ENCODE measurements around the gene C16orf86.

C16orf86 gene, protein sequence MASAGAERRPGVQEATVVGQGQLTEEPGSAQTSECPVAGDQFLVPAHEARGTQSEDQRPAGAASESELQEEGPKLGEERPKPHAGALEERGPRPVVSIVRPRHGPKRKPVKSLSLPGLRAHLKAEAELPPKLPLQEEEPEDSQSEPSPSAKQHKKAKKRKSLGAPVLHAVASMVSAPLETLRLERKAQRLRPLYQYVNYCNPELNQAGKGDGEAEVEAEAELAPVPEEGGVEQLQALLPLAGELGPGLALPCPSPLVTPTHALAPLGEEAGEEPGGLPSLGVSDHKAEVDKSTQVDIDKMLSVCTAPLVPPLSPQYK

GRCh38 chr16:67666559-67667452 is at the start of gene C16orf86, which contains the start of gene ENKD1:
TSS of gene C16orf86 (plus strand) at chr16:67666814. CDS start at chr16:67666971, 157 bp downstream.
TSS of gene ENKD1 (minus strand) at chr16:67666750. CDS start at chr16:67666442, 308 bp downstream.
- Histone ChIP-seq H3K9ac (ENCODE audit: low read length) (peak within 1 kb of the TSS; percentile 52), H3F3A (ENCODE audit: insufficient read depth) (peaks cover 3% of the 10 kb centered on the region; the same call in 1 of the 2 replicates), H2AFZ (ENCODE audit: low read depth, low read length, severe bottlenecking) (peak within 1 kb of the TSS; percentile 86), H3K79me2 (ENCODE audit: insufficient read depth, low read length) (no peaks in the 10 kb centered on the region), H3K36me3 (ENCODE audit: low read length) (no peaks in the 10 kb centered on the region), H3K27me3 (ENCODE audit: low read length) (no peaks in the 10 kb centered on the region), H3K9me2 (replicated peaks; ENCODE audit: insufficient read depth, low read length) (no peaks in the 10 kb centered on the region), H3K4me3 (ENCODE audit: insufficient read depth, low read length, poor library complexity, severe bottlenecking) (peak within 1 kb of the TSS; percentile 60), H4K20me1 (ENCODE audit: low read depth, low read length) (no peaks in the 10 kb centered on the region), H3K9me3 (ENCODE audit: insufficient read depth, low read length) (no peaks in the 10 kb centered on the region), H3K4me2 (ENCODE audit: low read depth, low read length, poor library complexity, severe bottlenecking) (peak within 1 kb of the TSS; percentile 66), H3K27ac (ENCODE audit: low read depth, low read length) (no peak within 1 kb of the TSS)
- no peak for TF ChIP-seq EZH2phosphoT487 (conservative IDR thresholded peaks at IDR 0.05; ENCODE audit: low read length)
- TF ChIP-seq CTCF (IDR thresholded peaks at IDR 0.05; ENCODE audit: insufficient read depth, low read length, poor library complexity, severe bottlenecking) = no peak

DNA sequence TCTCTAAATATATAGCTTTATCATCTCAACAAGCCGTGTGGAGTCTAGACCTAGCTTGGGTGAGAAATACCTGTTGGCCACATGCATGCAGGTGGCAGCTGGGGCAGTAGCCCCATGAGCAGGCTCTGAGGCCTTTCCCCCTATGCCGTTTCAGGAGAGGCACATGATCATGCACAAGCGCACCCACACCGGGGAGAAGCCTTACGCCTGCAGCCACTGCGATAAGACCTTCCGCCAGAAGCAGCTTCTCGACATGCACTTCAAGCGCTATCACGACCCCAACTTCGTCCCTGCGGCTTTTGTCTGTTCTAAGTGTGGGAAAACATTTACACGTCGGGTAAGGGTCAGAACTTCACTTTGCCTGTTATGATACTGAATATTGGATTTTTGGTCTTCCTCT is 38.4 kb upstream of the C16orf86 start:
- H3K27me3 ChIP-seq (ENCODE audit: low read length) = no peaks in the 10 kb centered on the region
- H3K27ac ChIP-seq (ENCODE audit: low read depth, low read length) = no peak overlapping the region
- H3K4me2 ChIP-seq (ENCODE audit: low read depth, low read length, poor library complexity, severe bottlenecking) = no peak overlapping the region
- H3K4me3 ChIP-seq (ENCODE audit: insufficient read depth, low read length, poor library complexity, severe bottlenecking) = no peak overlapping the region
- H3F3A ChIP-seq (ENCODE audit: insufficient read depth) = no peaks in the 10 kb centered on the region
- H4K20me1 ChIP-seq (ENCODE audit: low read depth, low read length) = no peaks in the 10 kb centered on the region
- no peak overlapping the region for H2AFZ ChIP-seq (ENCODE audit: low read depth, low read length, severe bottlenecking)
- H3K36me3 ChIP-seq (ENCODE audit: low read length) = peaks cover 26% of the 10 kb centered on the region
- H3K79me2 ChIP-seq (ENCODE audit: insufficient read depth, low read length) = no peaks in the 10 kb centered on the region
- H3K9ac ChIP-seq (ENCODE audit: low read length) = no peak overlapping the region
- TF ChIP-seq CTCF (IDR thresholded peaks at IDR 0.05; ENCODE audit: insufficient read depth, low read length, poor library complexity, severe bottlenecking) (no peak), EZH2phosphoT487 (conservative IDR thresholded peaks at IDR 0.05; ENCODE audit: low read length) (no peak)
- no peaks in the 10 kb centered on the region for H3K9me3 ChIP-seq (ENCODE audit: insufficient read depth, low read length)
- no peaks in the 10 kb centered on the region for H3K9me2 ChIP-seq (replicated peaks; ENCODE audit: insufficient read depth, low read length)

- Histone ChIP-seq H3F3A (ENCODE audit: insufficient read depth) (no peaks in the 10 kb centered on the region), H4K20me1 (ENCODE audit: low read depth, low read length) (no peaks in the 10 kb centered on the region), H3K79me2 (ENCODE audit: insufficient read depth, low read length) (no peaks in the 10 kb centered on the region), H3K9me2 (replicated peaks; ENCODE audit: insufficient read depth, low read length) (no peaks in the 10 kb centered on the region), H2AFZ (ENCODE audit: low read depth, low read length, severe bottlenecking) (no peak overlapping the region), H3K9ac (ENCODE audit: low read length) (no peak overlapping the region), H3K27me3 (ENCODE audit: low read length) (no peaks in the 10 kb centered on the region), H3K4me3 (ENCODE audit: insufficient read depth, low read length, poor library complexity, severe bottlenecking) (no peak overlapping the region), H3K9me3 (ENCODE audit: insufficient read depth, low read length) (no peaks in the 10 kb centered on the region), H3K27ac (ENCODE audit: low read depth, low read length) (no peak overlapping the region), H3K36me3 (ENCODE audit: low read length) (peaks cover 25% of the 10 kb centered on the region; the same call in 1 of the 2 replicates), H3K4me2 (ENCODE audit: low read depth, low read length, poor library complexity, severe bottlenecking) (no peak overlapping the region)
- no peak for TF ChIP-seq EZH2phosphoT487 (conservative IDR thresholded peaks at IDR 0.05; ENCODE audit: low read length)
- no peak for TF ChIP-seq CTCF (IDR thresholded peaks at IDR 0.05; ENCODE audit: insufficient read depth, low read length, poor library complexity, severe bottlenecking)
Measured at GRCh38 chr16:67632415-67633172, 34.0 kb upstream of the C16orf86 start.
